NCI-H2029 treated with DMSO at 0.1 percent for 48 hours (cell line): Measurements from ENCODE around the gene OSBPL5.

Experiments used
- DNase-seq: peaks from one replicate; lab custom pipeline; 2025; lab: John Stamatoyannopoulos, UW

Gene OSBPL5

GRCh38 chr11:3165152-3165705 lies at the start of gene OSBPL5:
Gene OSBPL5 (minus strand): TSS chr11:3165310. CDS start chr11:3129148, 36,162 bp downstream.
- no peak for DNase-seq

- no peak for DNase-seq
Observed at GRCh38 chr11:3214420-3214699, 49.2 kb upstream of the OSBPL5 start.

- DNase-seq = no peak
Observed at GRCh38 chr11:3213659-3214419, 48.7 kb upstream of the OSBPL5 start.

GRCh38 chr11:3208272-3208671 lies 43.2 kb upstream of the OSBPL5 start:
- no peak for DNase-seq

- DNase-seq = no peak
Observed at GRCh38 chr11:3207526-3208189, 42.5 kb upstream of the OSBPL5 start.

- DNase-seq = no peak
Observed at GRCh38 chr11:3206922-3207204, 41.8 kb upstream of the OSBPL5 start.

GRCh38 chr11:3206156-3206921 lies 41.2 kb upstream of the OSBPL5 start:
- no peak for DNase-seq

GRCh38 chr11:3205261-3206155 lies 40.4 kb upstream of the OSBPL5 start:
- no peak for DNase-seq

- no peak for DNase-seq
Observed at GRCh38 chr11:3204141-3205015, 39.3 kb upstream of the OSBPL5 start.

- no peak for DNase-seq
Observed at GRCh38 chr11:3203221-3204043, 38.3 kb upstream of the OSBPL5 start.

- no peak for DNase-seq
Observed at GRCh38 chr11:3202759-3203158, 37.6 kb upstream of the OSBPL5 start.

GRCh38 chr11:3202305-3202704 lies 37.2 kb upstream of the OSBPL5 start:
- no peak for DNase-seq

GRCh38 chr11:3201677-3202181 lies 36.6 kb upstream of the OSBPL5 start:
- DNase-seq = no peak

- DNase-seq = no peak
Observed at GRCh38 chr11:3201112-3201581, 36.0 kb upstream of the OSBPL5 start.

- DNase-seq = no peak
Observed at GRCh38 chr11:3200388-3201111, 35.4 kb upstream of the OSBPL5 start.

GRCh38 chr11:3199537-3200295 lies 34.6 kb upstream of the OSBPL5 start:
- DNase-seq = no peak

GRCh38 chr11:3198815-3199214 lies 33.7 kb upstream of the OSBPL5 start:
- DNase-seq = no peak

GRCh38 chr11:3197878-3198528 lies 32.9 kb upstream of the OSBPL5 start:
- DNase-seq = no peak
